ENCODE results near the gene RAMP1.

RAMP1 gene

GRCh38 chr2:237876951-237877491, 17.6 kb downstream of the RAMP1 start:
- DNase-seq (ENCODE audit: low read depth): no peak

GRCh38 chr2:237877576-237878307, 18.3 kb downstream of the RAMP1 start:
- no peak for DNase-seq (ENCODE audit: low read depth)

DNA sequence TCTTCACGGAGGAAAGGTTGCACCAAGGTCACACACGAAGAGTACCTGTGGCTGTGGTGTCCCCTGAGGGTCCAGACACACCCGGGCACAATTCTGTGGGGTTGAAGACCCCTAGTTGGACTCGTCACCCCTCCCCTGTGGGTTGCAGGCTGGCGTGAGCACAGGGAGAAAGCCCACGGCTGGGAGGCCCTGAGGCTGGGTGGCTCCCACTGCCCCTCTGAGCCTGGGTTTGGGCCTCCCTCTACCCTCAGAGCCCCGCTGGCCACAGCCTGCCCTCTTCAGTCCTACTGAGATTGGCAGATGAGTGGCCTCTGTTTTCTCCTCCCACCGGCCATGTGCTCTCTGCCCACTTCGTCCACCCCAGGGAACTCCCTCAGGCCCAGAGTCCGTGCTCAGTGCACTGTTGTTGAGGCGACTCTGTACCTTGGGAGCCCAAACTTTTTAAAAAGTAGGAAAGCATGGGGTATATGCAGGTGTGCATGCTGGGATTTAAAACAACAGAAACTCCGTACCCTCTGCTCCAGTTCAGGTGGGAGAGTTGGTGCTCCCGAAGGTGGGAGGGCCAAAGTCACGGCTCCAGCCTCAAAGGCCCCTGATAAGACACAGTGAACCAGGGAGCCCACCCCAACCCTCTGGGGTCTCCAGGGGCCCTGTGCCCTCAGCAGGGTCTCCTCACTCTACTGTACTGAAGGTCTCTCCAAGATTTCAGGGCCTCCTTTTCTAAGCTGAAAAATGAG, 19.1 kb downstream of the RAMP1 start:
- no peak for DNase-seq (ENCODE audit: low read depth)

- no peak for DNase-seq (ENCODE audit: low read depth)
These were observed 19.6 kb downstream of the RAMP1 start for GRCh38 chr2:237879058-237879430.

- no peak for DNase-seq (ENCODE audit: low read depth)
These were observed 20.7 kb downstream of the RAMP1 start for GRCh38 chr2:237879991-237880560.

GRCh38 chr2:237882510-237883481, 23.4 kb downstream of the RAMP1 start:
- no peak for DNase-seq (ENCODE audit: low read depth)

DNA sequence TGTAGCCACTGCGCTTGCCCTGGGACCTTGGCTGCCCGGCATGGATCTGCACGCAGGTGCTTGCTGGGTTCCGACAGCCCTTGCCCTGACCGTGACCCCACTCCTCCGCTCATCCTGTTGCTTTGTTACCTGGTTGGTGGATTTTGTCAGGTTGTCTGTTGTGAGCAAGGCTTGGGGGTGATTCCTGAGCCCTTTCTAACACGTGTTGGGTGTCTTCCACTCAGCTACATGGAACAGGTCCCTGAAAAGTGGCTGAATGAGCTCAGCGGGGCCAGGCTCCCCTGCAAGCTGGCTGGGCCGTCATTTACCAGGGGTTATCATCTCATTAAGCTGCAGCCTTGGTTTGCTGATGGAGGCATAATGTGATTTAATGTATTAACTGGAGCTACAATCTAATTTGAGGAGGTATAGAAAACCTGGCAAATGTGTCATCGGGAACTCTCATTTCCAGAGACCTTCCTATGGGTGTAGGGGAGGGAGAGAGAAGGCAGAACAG, 24.6 kb downstream of the RAMP1 start:
- no peak for DNase-seq (ENCODE audit: low read depth)

DNA sequence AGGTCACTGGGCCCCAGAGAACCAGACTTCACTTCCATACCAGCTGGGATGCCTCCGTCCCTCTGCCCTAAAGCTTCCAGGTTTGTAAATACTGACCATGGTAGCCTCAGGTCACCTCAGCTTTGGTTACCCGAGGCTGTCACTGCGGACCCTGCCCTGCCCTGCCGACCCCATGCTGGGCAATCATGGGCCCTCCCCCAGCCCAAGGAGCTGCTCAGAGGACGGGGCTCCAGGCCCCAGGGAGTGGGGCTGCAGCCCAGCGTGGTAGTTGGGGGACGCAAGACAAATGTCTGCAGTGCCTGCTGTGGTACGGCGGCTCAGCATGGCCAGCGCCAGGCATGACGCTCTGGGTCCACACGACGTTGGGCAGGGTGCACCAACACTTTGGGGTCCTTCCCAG, 25.3 kb downstream of the RAMP1 start:
- DNase-seq (ENCODE audit: low read depth): no peak

- no peak for DNase-seq (ENCODE audit: low read depth)
These were observed 25.9 kb downstream of the RAMP1 start for GRCh38 chr2:237885111-237885930.

- no peak for DNase-seq (ENCODE audit: low read depth)
These were observed 26.7 kb downstream of the RAMP1 start for GRCh38 chr2:237885931-237886684.

DNA sequence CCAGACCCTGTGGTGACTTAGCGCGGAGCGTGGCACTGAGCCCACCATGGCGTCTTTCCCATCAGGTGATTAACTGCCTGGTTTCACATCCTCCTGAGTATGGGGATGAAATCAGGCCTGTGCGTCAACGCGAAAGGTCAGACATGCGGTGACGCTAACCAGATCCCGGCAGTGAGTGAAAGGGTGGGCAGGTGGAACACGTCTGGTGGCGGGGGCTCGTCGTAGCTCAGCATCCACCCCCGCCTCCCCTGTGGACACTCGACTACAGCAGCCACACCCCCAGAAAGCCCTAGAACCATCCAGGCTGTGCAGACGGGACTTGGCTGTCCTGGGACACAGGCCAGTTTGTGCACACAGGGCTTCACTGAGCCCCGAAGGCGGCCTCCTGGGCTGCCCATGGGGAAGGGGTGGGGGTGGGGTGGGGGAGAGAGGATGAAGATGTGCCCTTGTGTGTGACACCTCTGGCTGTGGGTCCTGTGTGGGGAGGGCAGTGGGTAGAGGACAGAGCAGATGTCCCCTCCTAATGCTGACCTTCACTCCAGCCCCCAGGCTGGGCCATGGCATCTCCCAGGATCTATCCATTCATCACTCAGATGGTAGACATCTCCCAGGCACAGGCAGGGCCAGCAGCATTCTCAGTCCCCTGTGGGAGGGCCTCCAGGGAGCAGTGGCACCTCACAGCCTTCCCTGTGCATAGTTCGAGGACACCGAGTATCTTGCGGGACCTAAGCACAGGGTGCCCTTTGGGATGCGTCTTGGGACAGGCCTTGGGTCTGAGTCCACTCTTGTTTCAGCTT, 27.5 kb downstream of the RAMP1 start:
- DNase-seq (ENCODE audit: low read depth): no peak

GRCh38 chr2:237888389-237888788, 29.0 kb downstream of the RAMP1 start:
- DNase-seq (ENCODE audit: low read depth): peak; percentile 11

DNA sequence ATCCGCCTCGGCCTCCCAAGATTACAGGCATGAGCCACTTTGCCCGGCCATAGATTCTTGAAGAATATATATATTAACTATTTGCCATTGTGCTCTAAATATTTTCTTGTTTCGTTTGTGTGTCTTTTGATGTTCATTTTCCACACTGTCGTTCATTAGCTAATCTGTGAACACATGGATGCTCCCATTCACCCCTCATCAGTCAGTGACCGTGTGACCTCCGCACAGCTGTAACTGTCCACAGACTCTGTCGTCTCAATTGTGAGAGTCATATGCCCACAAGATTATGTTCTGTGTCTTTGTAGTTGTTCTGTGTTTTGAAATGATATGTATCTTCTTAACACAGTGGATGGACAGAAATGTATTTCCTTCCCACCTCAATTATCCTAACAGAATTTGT, 29.6 kb downstream of the RAMP1 start:
- no peak for DNase-seq (ENCODE audit: low read depth)

- no peak for DNase-seq (ENCODE audit: low read depth)
These were observed 30.4 kb downstream of the RAMP1 start for GRCh38 chr2:237889811-237890210.

- no peak for DNase-seq (ENCODE audit: low read depth)
These were observed 33.1 kb downstream of the RAMP1 start for GRCh38 chr2:237892478-237892877.

DNA sequence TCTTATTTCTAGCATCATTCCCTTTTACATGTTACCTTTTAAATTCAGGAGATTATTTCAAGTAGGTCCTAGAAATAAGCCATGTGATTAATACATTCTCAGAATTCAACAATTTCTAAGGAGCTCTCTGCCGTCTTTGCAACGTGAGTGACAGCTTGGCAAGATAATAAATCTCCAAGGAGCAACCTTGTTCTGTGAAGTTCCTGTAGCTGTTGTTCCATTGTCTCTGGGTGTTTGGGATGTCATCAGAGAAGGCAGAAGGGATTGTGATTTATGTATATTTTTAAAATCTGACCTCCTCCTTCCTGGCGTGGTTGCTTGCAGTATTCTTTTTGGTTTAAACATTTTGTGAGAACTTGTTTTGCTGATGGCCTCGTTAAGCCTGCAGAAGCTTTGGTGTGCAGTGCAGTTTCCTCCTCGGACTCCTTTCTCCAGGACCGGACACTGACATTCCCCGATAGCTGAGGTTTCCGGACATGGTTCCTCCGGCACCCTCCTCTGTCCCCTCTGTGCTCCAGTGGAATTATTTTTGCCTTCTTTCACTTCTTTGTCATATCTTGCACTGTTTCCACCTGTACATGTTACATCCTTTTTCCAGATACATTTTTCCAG, 33.7 kb downstream of the RAMP1 start:
- DNase-seq (ENCODE audit: low read depth): no peak

DNA sequence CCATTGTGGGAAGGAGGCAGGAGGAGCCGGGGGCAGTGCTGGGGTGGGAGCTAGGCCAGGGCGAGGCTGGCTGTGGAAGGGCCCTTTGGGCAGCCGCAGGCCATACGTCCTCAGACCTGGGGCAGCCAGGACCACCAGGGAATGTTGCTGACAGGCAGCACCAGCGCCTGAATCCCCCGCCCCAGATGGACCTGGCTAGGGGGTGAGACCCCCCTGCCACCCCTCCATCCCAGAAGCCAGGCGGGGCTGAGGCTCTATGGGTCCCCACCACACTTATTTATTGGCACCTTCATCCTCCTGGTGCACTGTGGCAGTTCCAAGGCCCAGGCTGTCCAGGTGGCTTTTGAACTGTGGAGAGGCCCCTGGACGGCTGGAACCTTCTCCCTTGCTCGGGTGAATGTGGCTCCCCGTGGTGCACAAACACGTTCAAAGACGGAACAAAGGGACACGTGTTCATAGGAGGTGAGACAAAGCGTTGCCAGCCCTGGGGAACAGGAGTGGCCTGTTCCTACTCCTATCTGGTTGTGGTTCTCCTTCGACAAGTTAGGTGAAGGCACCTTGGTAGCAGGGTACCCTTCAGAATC, 35.1 kb downstream of the RAMP1 start:
- no peak for DNase-seq (ENCODE audit: low read depth)

- no peak for DNase-seq (ENCODE audit: low read depth)
These were observed 35.6 kb downstream of the RAMP1 start for GRCh38 chr2:237894986-237895543.
